Skeletal muscle tissue (tissue), 4 donors: Measurements from ENCODE around the gene ANKS1B. TPM values are rescaled to one million over a fixed set of nuclear protein-coding genes. Genes with fewer than 3 reads are reported as not detected.

Source experiments
- H3K27ac ChIP-seq: one replicate; pipeline ENCODE4 v1.7.0; 2013; ENCODE audit warnings: mild to moderate bottlenecking, low read depth, low read length, inconsistent platforms
- H3K27me3 ChIP-seq, 3 donors: one replicate each; pipeline ENCODE4 v1.7.0; 2013; ENCODE audit warnings: low read length in 3 of 3; ENCODE audit not compliant: control insufficient read depth in 3 of 3, insufficient read depth in 3 of 3
- H3K36me3 ChIP-seq, 3 donors: one replicate each; pipeline ENCODE4 v1.7.0; 2013; ENCODE audit warnings: low read length in 3 of 3; ENCODE audit not compliant: control insufficient read depth in 3 of 3, insufficient read depth in 3 of 3
- H3K4me1 ChIP-seq, 3 donors: one replicate each; pipeline ENCODE4 v1.7.0; 2013; ENCODE audit warnings: low read length in 3 of 3, mild to moderate bottlenecking in 3 of 3; ENCODE audit not compliant: control insufficient read depth in 3 of 3, insufficient read depth in 3 of 3
- H3K4me3 ChIP-seq, 3 donors: one replicate each; pipeline ENCODE4 v1.7.0; 2013; ENCODE audit warnings: low read length in 3 of 3
- H3K9ac ChIP-seq, 3 donors: one replicate each; pipeline ENCODE4 v1.7.0; 2013; ENCODE audit warnings: low read length in 3 of 3, mild to moderate bottlenecking in 3 of 3, moderate library complexity in 2 of 3, low read depth in 1 of 3
- H3K9me3 ChIP-seq, 3 donors: one replicate each; pipeline ENCODE4 v1.7.0; 2013; ENCODE audit warnings: low read length in 3 of 3; ENCODE audit not compliant: control insufficient read depth in 3 of 3
- total RNA-seq: library from RNA; depleted of rRNA; stranded (reverse); fragments of >200 nt; gene quantifications from one replicate; pipeline ENCODE4 v1.2.3, GENCODE V29; 2014
- donor health status: Osteomylitis.

The ANKS1B gene
- total RNA-seq, 1 donor from 2014 or later: 10.4 TPM

- Histone ChIP-seq H3K9ac (no peak overlapping the region), H3K4me1 (peaks cover 0 to 5% (median 4%) of the 10 kb centered on the region in 3 donors), H3K9me3 (no peaks in the 10 kb centered on the region), H3K4me3 (no peak overlapping the region), H3K27me3 (peaks cover 0 to 5% (median 0%) of the 10 kb centered on the region in 3 donors), H3K36me3 (no peaks in the 10 kb centered on the region), H3K27ac (no peak overlapping the region)
These were observed 1166.5 kb downstream of the ANKS1B start for GRCh38 chr12:98818239-98818638.

- no peak overlapping the region for H3K9ac ChIP-seq
- no peaks in the 10 kb centered on the region for H3K9me3 ChIP-seq
- no peak overlapping the region for H3K4me3 ChIP-seq
- no peak overlapping the region for H3K27ac ChIP-seq
- peaks cover 0 to under 1% (median 0%) of the 10 kb centered on the region in 3 donors for H3K4me1 ChIP-seq
- no peaks in the 10 kb centered on the region for H3K36me3 ChIP-seq
- H3K27me3 ChIP-seq: peaks cover 0 to 5% (median 0%) of the 10 kb centered on the region in 3 donors
These were observed 1167.0 kb downstream of the ANKS1B start for GRCh38 chr12:98817742-98818141.

GRCh38 chr12:98816720-98817119, 1168.0 kb downstream of the ANKS1B start:
- Histone ChIP-seq H3K27me3 (peaks cover 0 to 5% (median 0%) of the 10 kb centered on the region in 3 donors), H3K4me1 (no peaks in the 10 kb centered on the region), H3K27ac (no peak overlapping the region), H3K9me3 (no peaks in the 10 kb centered on the region), H3K9ac (no peak overlapping the region), H3K4me3 (no peak overlapping the region), H3K36me3 (no peaks in the 10 kb centered on the region)

GRCh38 chr12:98814254-98814653, 1170.5 kb downstream of the ANKS1B start:
- H3K27me3 ChIP-seq: peaks cover 0 to 5% (median 3%) of the 10 kb centered on the region in 3 donors
- H3K9me3 ChIP-seq: no peaks in the 10 kb centered on the region
- no peaks in the 10 kb centered on the region for H3K36me3 ChIP-seq
- H3K27ac ChIP-seq: no peak overlapping the region
- H3K4me1 ChIP-seq: no peaks in the 10 kb centered on the region
- H3K4me3 ChIP-seq: no peak overlapping the region
- no peak overlapping the region for H3K9ac ChIP-seq

DNA sequence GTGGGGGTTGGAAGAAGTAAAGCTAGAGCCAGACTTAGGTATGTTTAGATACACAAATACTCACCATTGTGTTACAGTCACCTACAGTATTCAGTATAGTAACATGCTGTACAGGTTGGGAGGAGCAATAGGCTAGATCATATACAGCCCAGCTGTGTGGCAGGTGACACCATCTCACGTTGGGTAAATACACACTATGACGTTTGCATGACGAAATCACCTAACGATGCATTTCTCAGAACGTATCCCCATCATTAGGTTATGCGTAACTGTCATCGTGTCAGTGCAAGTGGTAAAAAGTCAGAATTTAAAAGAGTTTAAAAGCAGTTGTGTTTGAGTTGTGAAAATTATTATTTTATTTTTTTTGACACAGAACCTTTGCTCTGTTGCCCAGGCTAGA, 1172.5 kb downstream of the ANKS1B start:
- H3K4me1 ChIP-seq: no peaks in the 10 kb centered on the region
- H3K27ac ChIP-seq: no peak overlapping the region
- H3K36me3 ChIP-seq: no peaks in the 10 kb centered on the region
- H3K9me3 ChIP-seq: no peaks in the 10 kb centered on the region
- H3K4me3 ChIP-seq: no peak overlapping the region
- no peak overlapping the region for H3K9ac ChIP-seq
- peaks cover 0 to 3% (median 2%) of the 10 kb centered on the region in 3 donors for H3K27me3 ChIP-seq

- Histone ChIP-seq H3K4me3 (no peak overlapping the region), H3K27ac (no peak overlapping the region), H3K36me3 (no peaks in the 10 kb centered on the region), H3K4me1 (no peaks in the 10 kb centered on the region), H3K27me3 (peaks cover 0 to 3% (median 0%) of the 10 kb centered on the region in 3 donors), H3K9ac (no peak overlapping the region), H3K9me3 (no peaks in the 10 kb centered on the region)
These were observed 1176.4 kb downstream of the ANKS1B start for GRCh38 chr12:98808243-98808875.

GRCh38 chr12:98807187-98807586, 1177.5 kb downstream of the ANKS1B start:
- peaks cover 0 to 3% (median 0%) of the 10 kb centered on the region in 3 donors for H3K27me3 ChIP-seq
- no peaks in the 10 kb centered on the region for H3K9me3 ChIP-seq
- H3K4me3 ChIP-seq: no peak overlapping the region
- H3K27ac ChIP-seq: no peak overlapping the region
- H3K36me3 ChIP-seq: no peaks in the 10 kb centered on the region
- no peak overlapping the region for H3K9ac ChIP-seq
- no peaks in the 10 kb centered on the region for H3K4me1 ChIP-seq

DNA sequence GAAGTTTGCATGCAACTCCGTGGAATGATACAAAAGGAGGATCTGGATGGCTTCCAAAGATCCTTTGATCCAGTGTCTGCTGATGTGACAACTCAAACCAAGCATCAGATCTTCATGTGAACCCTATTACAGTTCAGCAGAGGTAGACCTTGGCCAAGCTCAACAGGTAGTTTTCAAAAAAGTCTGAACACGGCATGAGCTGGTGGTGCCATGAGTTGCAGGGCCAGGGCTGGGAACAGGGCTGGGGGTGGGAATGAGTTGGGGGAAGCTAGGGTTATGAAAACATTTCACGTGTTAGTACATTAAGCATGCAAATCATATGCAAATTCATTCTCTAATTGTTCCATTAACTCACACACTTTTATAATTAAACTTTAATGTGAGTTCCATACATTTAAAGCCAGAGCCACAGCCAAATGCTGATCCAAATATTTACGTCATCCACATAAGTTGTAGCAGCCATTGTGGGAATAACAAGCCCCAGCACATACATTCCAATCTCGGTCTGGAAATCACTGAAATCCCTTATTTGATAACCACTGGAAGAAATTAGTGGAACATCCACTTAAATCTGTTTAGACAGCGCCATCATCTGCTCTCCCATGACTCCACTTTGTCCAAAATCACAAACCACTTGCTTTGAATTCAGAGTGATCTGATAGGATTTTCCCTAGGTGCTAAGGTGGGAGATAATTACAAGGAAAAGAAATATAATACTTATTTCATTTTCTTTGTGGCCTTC, 1181.1 kb downstream of the ANKS1B start:
- no peaks in the 10 kb centered on the region for H3K36me3 ChIP-seq
- H3K9me3 ChIP-seq: no peaks in the 10 kb centered on the region
- H3K9ac ChIP-seq: no peak overlapping the region
- no peak overlapping the region for H3K4me3 ChIP-seq
- H3K27me3 ChIP-seq: no peaks in the 10 kb centered on the region
- H3K4me1 ChIP-seq: no peaks in the 10 kb centered on the region
- H3K27ac ChIP-seq: no peak overlapping the region

- Histone ChIP-seq H3K9me3 (no peaks in the 10 kb centered on the region), H3K27ac (no peak overlapping the region), H3K9ac (no peak overlapping the region), H3K27me3 (no peaks in the 10 kb centered on the region), H3K4me1 (no peaks in the 10 kb centered on the region), H3K36me3 (no peaks in the 10 kb centered on the region), H3K4me3 (no peak overlapping the region)
These were observed 1184.9 kb downstream of the ANKS1B start for GRCh38 chr12:98799822-98800221.

- Histone ChIP-seq H3K36me3 (no peaks in the 10 kb centered on the region), H3K4me3 (no peak overlapping the region), H3K9me3 (no peaks in the 10 kb centered on the region), H3K4me1 (no peaks in the 10 kb centered on the region), H3K27me3 (no peaks in the 10 kb centered on the region), H3K27ac (no peak overlapping the region), H3K9ac (no peak overlapping the region)
These were observed 1185.5 kb downstream of the ANKS1B start for GRCh38 chr12:98799146-98799810.
